HUDEP-2 (cell line): ENCODE measurements around the gene PRSS27.
"Not testable (repeated sequence)": the region's sequence is repeated elsewhere in the genome, so short reads cannot be mapped to it uniquely, and the experiment has no call there.

Experiments
- DNase-seq, 76 experiments: peaks; one replicate each; lab custom pipeline; 2025; ENCODE audit not compliant: unreplicated experiment in 76 of 76; lab: John Stamatoyannopoulos, UW

Gene PRSS27

DNA sequence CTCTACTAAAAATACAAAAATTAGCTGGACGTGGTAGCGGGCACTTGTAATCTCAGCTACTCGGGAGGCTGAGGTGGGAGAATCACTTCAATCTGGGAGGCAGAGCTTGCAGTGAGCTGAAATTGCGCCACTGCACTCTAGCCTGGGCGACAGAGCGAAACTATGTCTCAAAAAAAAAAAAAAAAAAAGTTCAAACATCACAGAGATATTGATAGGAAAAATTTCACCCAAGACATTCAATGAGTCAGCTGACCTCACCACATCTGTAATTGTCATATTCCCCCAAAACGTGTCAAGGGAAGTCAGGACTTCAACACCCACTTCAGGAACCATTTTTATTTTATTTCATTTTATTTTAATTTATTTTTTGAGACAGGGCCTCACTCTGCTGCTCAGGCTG, 8.0 kb upstream of the PRSS27 start:
- no peak for DNase-seq

DNA sequence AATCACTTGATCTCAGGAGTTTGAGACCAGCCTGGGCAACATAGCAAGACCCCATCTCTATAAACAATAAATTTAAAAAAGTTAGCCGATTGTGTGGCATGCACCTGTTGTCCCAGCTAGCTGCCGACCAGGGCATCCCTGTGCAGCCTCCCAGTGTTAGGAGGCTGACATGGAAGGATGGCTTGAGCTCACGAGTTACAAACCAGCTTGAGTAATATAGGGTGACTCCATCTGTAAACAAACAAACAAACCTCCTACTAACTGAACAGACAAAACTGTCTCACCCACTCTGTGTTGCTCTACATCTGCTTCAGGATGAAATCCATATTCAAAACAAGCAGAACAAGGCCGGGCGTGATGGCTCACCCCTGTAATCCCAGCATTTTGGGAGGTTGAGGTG, 6.9 kb upstream of the PRSS27 start:
- DNase-seq: no peak

DNA sequence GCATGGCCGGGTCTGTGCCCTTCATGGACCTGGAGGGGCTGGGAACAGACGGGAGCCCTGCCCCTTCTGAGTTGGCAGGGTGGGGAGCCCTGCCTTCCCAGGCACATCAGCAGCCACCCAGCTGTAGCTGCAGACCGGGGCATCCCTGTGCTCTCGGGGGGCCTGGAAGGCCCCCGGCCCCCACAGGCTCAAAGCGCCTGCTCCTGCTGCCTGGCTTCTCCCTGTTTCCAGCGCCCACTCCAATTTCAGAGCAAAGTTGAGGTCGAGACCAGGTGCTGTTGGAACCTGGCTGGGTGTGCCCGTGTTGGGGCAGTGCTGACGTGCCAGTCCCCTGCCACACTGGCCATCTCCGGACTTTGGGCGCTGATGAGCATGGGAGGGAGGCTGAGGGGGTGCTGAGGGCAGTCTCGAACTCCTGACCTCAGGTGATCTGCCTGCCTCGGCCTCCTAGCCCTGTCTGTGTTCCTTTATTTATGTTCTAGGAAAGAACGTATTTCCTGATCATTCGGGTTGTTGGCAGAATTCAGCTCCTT, 4.9 kb upstream of the PRSS27 start:
- no peak for DNase-seq

DNA sequence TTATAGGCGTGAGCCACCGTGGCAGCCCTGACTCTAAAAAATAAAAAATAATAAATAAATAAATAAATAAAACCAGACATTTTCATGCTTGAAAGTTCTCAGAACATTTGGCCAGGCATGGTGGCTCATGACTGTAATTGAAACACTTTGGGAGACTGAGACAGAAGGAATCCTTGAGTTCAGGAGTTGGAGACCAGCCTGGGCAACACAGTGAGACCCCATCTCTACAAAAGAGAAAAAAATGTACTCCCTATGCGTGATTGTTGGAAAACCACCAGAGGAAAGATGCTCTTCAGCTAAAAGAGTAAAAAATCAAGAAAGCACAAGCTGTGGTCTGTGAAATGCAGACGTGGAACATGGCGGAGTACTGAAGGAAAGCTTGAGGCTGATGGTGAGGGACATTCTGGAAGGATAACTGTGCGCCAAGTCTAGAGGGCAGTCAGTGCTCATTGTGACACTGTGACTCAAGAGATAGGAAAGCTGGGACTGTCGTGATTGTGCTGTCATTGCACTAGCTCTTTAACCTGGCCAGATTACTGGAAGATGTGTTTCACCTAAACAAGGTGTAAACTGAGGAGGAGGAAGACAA, 4.2 kb upstream of the PRSS27 start:
- DNase-seq: no peak

DNA sequence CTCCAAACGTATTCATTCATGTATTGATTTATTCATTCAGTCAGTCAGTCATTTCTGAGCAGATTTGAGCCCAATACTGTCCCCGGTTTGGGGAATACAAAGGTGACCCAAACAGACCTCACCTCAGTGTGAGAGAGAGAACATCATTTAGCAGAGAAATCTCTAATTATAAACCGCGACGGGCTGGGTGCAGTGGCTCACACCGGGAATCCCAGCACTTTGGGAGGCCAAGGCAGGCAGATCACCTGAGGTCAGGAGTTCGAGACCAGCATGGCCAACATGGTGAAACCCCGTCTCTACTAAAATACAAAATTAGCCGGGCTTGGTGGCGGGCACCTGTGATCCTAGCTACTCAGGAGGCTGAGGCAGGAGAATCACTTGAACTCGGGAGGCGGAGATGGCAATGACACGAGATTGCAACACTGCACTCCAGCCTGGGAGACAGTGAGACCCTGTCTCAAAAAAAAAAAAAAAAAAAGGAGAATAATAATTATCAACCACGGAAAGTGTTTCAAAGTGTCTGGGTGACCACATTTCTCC, 1.7 kb upstream of the PRSS27 start:
- not testable (repeated sequence) for DNase-seq

DNA sequence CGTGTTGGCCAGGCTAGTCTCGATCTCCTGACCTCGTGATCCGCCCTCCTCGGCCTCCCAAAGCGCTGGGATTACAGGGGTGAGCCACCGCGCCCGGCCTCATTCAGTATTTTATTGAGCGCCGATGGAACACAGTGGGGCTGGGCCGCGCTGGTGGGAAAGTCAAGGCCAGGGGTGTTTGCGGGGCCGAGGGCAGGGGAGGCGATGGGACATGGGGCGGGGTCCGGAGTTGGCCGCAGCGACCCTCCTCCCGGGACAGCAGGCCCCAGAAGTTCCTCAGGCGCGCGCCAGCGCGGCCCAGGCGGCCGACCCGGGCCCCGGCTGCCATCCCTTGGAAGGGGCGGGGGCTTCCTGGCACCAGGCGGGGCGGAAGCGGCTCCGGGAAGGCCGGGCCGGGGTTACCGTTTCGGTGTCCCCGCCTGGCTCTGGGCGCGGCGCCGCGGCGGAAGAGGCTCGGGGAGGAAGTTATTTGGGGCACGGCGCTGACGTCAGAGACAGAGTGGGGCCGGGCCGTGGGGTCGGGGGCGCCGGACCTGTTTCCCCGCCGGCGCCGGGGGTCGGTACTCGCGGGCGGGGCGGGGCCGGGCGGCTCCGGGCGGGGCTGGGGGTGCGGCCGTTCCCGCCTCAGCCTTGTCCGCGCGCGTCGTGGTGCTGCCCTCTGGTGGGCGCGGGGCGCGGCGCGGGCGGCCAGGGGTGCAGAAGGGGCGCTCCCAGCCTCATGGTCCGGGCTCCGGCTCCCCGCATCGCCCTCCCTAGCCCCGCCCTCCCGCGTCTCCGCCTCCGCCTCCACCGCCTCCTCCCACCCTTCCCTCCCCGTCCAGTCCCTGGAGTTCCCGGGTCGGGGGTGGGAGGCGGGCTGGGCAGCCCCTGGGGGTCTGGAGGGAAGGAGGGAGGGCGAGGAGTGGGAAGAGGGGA, 952 bp upstream of the PRSS27 start:
- DNase-seq: peak in 71 of 76 experiments; percentile 22 to 85 (median 71)

DNA sequence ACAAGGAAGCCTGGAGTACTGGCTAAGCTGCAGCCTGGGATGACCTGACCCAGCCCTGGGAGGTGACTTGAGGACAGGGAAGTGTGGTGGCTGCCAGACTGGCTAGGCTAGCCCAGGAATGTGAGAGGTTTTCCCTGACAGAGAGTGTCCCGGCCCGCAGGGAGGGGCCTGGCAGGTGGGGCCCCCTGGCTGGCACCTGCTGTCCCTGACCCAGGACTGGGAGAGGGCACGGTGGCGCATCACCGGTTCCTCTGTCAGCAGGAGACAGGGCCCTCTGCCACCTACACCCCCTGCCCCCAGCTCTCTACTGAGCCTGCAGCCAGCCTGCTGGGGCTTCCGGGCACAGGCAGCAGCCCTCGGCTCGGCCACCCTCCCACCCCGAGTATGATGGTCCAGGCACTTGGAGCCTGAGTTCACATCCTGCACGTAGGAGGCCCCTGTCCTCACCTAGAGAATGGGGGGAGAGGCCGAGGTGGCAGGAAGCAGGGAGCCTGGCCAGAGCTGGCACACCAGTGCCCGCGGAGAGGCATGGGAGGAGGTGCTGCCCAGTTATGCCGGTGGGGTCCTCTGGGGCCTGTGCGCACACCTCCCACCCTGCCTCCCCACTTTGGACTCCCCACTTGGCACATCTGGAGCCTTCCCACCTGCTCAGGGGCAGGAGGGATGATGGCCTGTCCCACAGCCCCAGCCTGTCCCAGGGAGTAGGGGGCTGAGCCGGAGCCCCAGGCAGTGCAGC, 528 bp downstream of the PRSS27 start:
- DNase-seq: no peak

DNA sequence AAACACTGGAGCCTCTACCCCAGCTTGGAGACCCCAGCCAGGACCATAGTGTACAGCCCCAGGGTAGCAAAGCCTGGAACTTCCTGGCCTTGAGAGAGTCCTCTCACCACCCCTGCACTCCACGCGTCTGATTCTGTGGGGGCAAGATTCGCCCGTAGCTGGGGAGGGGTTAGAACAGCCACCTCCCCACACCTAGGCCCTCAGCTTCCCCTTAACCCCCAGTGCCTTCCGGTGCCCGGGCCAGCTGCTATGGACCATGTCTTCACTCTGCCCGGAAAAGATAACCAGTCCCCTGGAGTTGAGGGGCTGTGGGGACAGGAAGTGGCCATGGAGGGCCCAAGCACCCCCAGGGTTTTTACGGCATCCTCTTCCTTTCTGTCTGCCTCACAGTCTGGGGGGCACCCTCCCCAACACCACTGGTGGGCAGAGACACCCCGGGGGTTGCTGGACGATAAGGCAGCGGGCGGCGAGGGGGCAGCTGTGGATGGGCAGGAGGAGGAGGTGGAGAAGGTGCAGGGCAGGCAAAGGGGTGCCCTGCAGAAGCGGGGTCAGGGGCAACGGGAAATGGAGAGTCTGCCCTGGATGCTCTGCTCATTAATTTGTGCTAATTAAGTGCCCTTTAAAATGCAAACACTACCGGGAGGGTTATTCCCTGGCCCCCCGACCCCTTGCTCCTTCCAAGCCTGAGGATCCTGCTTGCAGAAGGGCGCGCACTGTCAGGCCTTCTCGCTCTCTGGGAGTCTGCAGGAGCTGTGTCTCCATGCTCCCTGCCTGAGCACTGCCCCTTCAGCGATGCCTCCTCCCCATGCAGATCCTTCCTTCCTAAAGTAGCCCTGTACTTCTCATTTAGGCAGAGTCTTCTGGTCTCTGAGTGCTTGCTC, 2.4 kb downstream of the PRSS27 start:
- DNase-seq: no peak

DNA sequence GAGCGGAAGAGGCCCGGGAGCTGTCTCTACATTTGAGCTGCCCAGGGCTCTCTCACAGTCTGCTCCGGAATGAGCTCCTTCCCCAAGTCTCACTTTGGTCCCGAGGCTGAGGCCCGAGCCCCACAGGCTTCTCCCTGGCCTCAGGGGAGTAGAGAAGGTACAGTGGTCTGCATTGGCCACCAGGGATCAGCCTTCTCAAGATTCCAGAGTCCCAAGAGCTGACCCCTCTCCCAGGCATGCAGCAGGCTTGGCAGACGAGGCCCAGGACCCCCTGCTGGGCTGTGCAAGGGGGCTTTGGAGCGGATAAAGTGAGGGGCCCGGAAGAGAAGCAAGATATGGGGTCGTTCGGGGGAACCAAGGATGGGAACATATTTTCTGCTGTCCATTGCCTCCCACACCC, 3.1 kb downstream of the PRSS27 start:
- DNase-seq: no peak

DNA sequence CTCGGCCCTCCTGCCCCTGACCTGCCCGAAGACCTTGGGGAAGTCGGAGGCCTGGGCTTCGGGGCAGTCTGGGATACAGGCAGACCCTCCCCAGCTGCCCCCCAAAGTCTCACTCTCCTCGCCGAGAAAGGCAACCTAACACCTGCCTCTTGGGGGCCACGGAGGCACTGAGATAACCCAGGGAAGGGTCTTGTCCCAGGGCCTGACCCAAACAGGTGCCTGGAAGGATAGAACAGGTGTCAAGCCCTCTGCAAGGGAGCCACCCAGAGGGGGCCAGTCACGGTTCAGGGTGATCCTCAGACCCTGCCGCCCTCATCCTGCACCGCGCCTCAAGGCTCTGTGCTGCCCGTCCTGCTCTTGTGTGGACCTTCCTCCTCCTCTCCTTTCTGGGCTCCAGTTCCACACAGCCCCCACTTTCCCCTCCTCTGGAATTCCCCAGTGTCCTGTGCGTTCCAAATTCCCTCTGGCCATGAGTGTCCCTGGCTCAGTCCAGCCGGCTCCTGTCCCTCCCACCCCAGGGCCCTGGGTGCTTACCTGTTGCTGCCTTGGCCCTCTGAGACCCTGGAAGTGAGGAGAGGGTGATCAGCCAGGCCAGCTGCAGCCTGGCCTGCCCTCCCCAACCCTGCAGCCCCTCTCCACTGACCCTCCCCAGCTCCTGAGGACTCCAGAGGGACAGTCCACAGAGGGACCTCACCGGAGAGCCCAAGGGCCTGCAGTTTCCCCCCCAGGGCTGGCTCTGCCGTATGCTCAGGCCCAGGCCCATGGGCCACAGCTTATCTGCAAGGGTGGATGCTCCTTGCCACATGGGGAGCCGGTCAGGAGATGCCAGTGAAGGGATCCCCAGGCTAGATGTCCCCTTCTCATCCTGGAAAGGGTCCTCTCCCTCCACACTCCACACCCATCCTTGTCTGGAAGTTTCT, 3.8 kb downstream of the PRSS27 start:
- no peak for DNase-seq

DNA sequence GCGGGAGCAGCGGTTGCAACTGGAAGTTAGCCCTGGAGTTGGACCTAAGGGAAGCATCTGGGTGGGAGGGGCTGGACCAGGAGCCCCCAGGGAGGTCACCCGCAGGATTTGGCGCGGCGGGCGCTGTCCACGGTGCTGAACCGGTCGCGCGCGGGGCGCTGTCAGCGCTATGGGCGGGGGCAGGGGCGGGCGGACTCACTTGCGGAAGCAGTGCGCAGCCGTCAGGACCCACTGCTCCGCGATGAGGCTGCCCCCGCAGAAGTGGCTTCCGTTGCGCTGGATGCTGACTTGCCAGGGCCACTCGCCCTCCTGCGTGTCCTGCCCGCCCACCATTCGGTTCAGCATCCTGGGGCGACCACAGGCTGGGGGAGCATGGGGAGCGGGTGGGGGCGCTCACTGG, 4.5 kb downstream of the PRSS27 start:
- DNase-seq: peak in 42 of 76 experiments; percentile 3 to 62 (median 29)

DNA sequence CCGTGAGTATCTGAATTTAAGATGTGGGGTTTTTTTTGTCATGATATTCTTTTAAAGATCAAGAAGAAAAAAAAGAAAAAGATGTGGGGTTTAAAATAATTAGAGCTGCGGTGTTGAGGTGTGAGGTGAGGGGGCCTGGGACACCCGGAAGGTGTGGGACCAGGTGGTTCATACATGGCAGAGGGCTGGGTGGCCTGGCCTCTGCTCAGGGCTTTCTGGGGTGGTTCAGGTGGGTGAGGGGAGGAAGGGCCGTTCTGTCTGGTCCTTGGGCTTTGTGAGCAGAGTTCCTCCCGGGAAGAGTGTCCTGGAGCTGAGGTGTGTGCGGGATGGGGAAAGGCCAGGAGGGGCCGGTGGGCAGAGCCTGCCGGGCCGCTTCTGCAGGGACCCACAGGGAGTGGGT, 5.0 kb downstream of the PRSS27 start:
- no peak for DNase-seq

DNA sequence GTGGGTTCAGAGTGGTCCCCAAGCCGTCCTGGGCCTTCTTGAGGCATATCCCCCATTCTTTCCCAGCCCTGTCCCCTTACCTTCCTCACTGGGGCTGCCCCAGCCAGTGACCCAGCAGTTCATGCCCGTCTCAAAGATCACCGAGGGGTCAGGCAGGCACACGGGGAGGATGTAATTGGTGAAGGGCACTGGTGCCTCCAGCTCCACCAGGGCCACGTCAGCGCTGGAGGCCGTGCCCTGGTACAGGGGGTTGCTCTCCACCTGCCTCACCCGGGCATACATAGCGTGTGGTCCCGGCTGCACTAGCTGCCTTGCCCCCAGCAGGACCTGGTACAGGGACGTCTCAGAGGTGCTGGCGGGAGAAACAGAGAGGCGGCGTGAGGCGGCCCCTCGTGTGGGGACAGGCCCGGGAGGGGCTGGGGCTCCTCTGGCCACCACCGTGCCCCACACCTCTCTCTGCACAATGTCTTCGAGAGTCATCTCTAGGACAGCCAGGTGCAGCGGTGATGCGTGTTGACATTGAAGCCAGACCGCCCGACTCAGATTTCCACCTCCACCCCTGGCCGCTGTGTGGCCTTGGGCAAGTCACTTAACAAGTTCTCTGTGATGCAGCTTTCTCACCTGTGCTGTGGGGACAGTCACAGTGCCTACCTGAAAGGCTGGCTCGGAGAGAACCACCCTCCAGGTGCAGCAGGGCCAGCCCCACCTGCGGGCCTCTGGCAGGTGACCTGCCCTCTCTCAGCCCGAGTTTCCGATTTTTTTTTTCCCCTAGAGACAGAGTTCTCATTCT, 5.8 kb downstream of the PRSS27 start:
- peak in 1 of 76 experiments; percentile 13 for DNase-seq

DNA sequence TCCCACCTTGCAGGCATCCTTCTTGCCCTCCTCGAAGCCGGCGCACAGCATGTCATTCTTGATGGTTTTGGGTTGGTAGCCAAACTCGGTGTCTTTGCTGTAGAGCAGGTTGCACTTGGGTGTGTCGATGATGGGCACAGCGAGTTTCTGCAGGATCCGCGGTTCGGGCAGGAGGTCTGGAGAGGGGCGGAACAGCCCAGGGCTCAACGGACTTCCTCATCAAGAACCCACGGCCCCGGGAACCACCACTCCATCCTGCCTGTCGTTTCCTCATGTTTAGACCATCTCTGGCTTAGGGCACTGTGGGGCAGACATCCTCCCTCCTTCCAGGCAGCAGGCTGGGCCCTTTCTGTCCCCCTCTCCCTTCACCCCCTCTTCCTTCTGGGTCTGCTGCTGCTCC, 6.5 kb downstream of the PRSS27 start:
- DNase-seq: no peak

DNA sequence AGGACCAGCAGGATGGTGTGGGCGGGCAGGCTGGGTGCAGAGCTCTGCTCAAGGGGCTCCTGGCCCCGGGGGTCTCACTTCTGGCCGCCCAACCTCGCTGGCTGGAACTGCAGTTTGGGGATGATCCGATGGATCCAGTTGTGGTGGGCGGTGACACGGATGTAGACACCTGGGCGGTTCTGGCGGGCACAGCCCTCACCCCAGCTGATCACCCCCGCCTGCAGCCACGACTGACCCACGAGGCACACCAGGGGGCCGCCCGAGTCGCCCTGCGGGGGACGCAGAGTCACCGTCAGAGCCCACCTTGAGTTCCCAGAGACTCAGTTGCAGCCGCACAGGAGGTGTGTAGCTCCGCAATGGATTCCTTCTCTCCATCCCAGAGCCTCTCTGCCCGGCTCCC, 7.5 kb downstream of the PRSS27 start:
- no peak for DNase-seq

DNA sequence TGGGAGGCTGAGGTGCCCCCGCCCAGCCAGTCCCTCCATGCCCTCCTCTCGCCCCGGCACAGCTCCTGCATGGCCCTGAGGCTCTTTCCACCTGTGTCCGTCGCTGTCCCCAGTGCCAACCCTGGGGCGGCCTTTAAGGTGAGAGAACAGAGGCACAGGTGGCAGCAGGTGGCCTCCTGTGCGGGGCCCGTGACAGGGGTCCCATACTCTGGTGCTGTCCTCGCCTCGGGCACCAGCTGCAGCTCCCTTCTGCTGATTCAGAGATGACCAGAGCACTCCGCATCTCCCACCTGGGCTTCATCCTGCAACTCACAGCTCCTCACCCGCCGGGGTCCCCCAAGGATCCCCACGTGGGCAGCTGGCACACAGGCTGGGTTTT, 8.0 kb downstream of the PRSS27 start:
- no peak for DNase-seq

DNA sequence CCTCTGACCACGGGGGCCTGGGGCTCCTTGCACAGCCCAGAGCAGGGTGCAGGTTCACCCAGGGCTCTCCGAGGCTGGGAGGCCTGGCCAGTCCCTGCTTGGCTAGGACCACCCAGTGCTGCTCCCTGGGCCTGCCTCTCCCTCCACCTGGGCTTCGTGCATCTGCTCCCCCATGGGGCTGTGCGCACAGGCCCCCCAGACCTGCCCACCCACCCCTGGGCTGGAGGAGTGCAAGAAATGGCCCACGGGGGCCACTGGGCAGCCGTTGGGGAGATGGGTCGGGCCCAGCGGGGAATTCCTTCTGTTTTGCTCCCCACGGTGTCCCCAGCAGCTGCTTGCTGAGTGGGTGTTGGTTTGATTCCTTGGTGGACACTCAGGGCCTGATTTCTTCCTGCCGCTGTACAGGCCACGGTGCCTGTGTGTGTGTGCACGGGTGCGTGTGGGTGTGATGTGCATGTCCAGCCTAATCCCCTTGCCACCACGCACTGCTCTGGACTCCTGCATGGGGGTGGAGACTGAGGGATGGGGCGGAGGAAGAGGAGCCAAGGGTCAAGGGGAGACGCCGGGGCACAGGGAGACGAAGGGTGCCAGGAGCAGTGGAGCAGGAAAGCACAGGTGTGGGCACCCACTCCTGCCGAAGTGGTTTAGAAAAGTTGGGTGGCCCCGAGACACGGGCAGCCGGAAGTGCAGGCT, 8.5 kb downstream of the PRSS27 start:
- no peak for DNase-seq
